Fibroblast of mammary gland (primary cell): ENCODE measurements around the gene SLBP.

Experiments
- DNase-seq: peaks from one replicate; pipeline ENCODE4 v3.0.0-alpha.2; 2010; ENCODE audit warnings: low read depth
- H3K4me3 ChIP-seq: 2 replicates; pipeline ENCODE4 v1.5.1; 2011; ENCODE audit warnings: low read depth, mild to moderate bottlenecking, low read length, moderate library complexity; ENCODE audit not compliant: control insufficient read depth
- CTCF ChIP-seq: conservative IDR thresholded peaks from 2 replicates; pipeline ENCODE4 v1.5.1; 2011; ENCODE audit warnings: low read depth, low read length, inconsistent platforms; ENCODE audit not compliant: control insufficient read depth, insufficient read depth

Gene SLBP

GRCh38 chr4:1738410-1738809 lies 26.3 kb upstream of the SLBP start:
- no peak for TF ChIP-seq CTCF
- no peak overlapping the region for H3K4me3 ChIP-seq
- no peak for DNase-seq

DNA sequence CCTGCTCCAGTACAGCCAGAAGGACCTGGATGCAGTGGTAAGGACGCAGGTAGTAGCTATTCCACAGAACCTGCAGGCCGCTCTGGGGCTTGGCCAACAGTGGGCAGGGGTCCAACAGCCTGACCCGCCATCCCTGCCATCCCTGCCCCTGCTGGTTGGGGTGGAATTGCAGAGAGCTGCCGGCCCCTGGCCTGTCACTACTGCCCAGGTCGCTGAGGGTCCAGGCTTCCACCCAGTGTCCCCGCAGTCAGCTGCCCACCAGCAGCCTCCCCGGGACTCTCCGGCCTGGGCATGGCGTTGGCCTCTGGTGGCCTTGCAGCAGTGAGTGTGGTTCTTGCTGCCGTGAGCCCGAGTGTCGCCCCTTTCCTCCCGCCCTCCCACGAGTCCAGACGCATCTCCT lies 25.5 kb upstream of the SLBP start:
- H3K4me3 ChIP-seq: no peak overlapping the region
- DNase-seq: no peak
- no peak for TF ChIP-seq CTCF

DNA sequence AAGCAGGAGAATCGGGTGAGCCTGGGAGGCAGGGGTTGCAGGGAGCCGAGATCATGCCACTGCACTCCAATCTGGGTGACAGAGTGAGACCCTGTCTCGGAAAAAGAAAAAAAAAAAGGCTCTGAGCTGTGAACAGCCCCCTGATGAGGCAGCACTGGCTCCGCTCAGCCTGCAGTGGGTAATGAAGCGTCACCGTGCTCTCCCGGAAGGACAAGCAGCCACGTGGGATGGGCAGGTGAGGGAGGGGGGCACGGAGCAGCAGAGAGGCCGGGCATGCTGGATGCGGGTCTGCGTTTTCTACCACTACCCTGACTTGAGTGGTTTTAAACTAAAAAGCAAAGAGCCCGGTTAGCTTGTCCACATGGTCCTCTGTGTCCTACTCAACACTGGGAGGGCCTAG lies 24.7 kb upstream of the SLBP start:
- DNase-seq: no peak
- no peak for TF ChIP-seq CTCF
- H3K4me3 ChIP-seq: no peak overlapping the region

- no peak for TF ChIP-seq CTCF
- no peak overlapping the region for H3K4me3 ChIP-seq
Observed at GRCh38 chr4:1735215-1735614, 23.1 kb upstream of the SLBP start.

GRCh38 chr4:1732911-1733310 lies 20.8 kb upstream of the SLBP start:
- no peak for TF ChIP-seq CTCF
- no peak overlapping the region for H3K4me3 ChIP-seq
- DNase-seq: no peak

More at GRCh38 chr4:1735215-1735614, 23.1 kb upstream of the SLBP start:
- DNase-seq: no peak

DNA sequence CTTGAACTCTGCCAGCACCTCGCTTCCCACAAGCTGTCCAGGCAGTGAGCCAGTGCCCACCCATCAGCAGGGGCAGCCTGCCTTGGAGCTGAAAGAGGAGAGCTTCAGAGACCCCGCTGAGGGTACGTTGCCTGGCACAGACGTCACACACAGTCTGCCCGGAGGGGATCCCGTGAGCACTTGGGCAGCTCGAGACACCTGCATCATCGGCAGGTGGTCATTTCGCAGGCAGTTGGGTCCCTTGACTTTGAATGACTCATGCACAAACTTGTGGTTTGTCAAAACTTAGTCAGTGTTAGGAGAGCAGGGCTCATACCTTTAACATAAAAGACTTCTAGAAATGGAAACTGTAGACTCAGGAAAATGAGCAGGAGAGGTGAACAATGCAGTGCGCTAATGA lies 19.1 kb upstream of the SLBP start:
- no peak overlapping the region for H3K4me3 ChIP-seq
- TF ChIP-seq CTCF: no peak
- peak; percentile 19 for DNase-seq

DNA sequence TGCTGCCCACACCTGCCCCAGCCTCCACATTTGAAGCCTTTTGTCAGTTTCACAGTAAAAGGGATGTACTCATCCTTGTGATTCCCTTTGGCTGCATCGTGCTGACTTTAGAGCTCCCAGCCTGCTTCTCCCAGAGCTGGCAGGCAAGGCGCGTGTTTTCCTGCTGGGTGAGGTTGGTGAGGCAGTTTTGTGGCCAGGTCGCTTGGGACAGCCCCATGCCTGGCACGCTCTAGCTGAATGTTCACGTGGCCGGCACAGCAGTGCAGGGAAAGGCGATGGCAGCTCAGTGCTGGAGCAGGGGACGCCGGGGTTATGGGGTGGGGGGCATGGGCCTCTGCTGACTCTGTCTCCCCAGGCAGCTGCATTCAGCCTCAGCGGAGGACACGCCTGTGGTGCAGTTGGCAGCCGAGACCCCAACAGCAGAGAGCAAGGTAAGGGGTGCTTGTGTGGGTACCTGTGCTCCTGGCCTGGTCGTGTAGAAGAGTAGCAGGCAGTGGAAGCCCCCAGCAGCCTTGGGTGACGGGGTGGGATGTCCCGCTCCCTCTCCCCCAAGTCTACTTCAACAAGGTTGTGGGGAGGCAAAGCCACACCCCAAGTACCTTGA lies 18.5 kb upstream of the SLBP start:
- no peak overlapping the region for H3K4me3 ChIP-seq
- no peak for DNase-seq
- TF ChIP-seq CTCF: no peak
